Mammary epithelial cell (primary cell): ENCODE measurements around the gene SLIT3.

ENCODE experiments used
- EZH2 ChIP-seq: IDR thresholded peaks from 2 replicates; pipeline ENCODE4 v1.6.1; 2012; ENCODE audit warnings: low read length, inconsistent platforms, borderline replicate concordance
- TF ChIP-seq, protein P1 (sequence below), 2 donors: IDR thresholded peaks in 1 of 2; conservative IDR thresholded peaks in 1 of 2; 2 replicates each; pipeline ENCODE4 v1.5.1; 2011 to 2012; ENCODE audit warnings: inconsistent platforms in 2 of 2, low read length in 2 of 2, mild to moderate bottlenecking in 2 of 2, control low read depth in 1 of 2, low read depth in 1 of 2; ENCODE audit not compliant: insufficient read depth in 1 of 2; ENCODE audit errors: extremely low read depth in 1 of 2

DNA sequence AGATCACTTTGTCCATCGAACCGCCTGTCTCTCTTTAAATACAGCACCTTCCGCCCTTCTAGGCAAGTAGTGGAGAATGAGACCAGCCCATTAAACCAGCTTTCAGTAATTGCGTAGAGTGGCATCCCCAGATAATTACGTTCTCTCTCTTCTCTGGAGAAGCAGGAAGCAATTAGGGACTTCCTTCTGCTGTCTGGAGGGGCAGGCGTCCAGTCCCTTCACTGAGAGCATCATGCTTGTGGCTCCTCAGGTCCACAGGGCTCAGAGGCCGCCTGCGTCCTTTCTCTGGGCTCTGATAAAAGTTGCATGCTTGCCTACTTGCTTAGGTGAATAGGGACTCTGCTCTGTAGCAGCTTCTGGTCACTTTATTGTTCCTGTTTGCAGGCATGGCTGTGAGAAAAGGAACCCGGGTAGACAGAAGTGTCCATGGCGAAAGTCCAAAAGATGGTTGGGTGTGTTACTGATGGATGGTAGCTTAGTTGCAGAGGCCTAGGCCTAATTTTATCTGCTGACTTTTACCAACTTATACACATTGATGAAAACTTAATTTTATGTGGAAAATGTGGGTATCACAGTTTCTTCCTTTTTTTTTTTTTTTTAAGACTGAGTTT is 422.7 kb downstream of the SLIT3 start:
- TF ChIP-seq, protein P1, sequence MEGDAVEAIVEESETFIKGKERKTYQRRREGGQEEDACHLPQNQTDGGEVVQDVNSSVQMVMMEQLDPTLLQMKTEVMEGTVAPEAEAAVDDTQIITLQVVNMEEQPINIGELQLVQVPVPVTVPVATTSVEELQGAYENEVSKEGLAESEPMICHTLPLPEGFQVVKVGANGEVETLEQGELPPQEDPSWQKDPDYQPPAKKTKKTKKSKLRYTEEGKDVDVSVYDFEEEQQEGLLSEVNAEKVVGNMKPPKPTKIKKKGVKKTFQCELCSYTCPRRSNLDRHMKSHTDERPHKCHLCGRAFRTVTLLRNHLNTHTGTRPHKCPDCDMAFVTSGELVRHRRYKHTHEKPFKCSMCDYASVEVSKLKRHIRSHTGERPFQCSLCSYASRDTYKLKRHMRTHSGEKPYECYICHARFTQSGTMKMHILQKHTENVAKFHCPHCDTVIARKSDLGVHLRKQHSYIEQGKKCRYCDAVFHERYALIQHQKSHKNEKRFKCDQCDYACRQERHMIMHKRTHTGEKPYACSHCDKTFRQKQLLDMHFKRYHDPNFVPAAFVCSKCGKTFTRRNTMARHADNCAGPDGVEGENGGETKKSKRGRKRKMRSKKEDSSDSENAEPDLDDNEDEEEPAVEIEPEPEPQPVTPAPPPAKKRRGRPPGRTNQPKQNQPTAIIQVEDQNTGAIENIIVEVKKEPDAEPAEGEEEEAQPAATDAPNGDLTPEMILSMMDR (conservative IDR thresholded peaks at IDR 0.05 in 1 of 2, IDR thresholded peaks at IDR 0.05 in 1 of 2; ENCODE audit: extremely low read depth in 1 of 2, insufficient read depth in 1 of 2, low read depth in 1 of 2, low read length in 2 of 2) = no peak
- no peak for TF ChIP-seq EZH2
